HepG2 (cell line): Measurements from ENCODE around the gene CMIP. TPM values are rescaled to one million over a fixed set of nuclear protein-coding genes. Genes with fewer than 3 reads are reported as not detected.

Experiments used
- IRF1 ChIP-seq: sonication (generic); formaldehyde crosslinking; IDR thresholded peaks from 2 replicates; pipeline ENCODE4 v1.4.0; 2020; ENCODE audit warnings: low read depth, mild to moderate bottlenecking, missing genetic modification reagents
- JUN ChIP-seq: sonication (generic); formaldehyde crosslinking; IDR thresholded peaks from 2 replicates; pipeline ENCODE4 v1.4.0; 2020; ENCODE audit warnings: mild to moderate bottlenecking, missing genetic modification reagents
- KLF11 ChIP-seq: IDR thresholded peaks from 2 replicates; pipeline ENCODE4 v1.6.1; 2016; ENCODE audit warnings: missing compliant biosample characterization
- KLF13 ChIP-seq: sonication (generic); formaldehyde crosslinking; IDR thresholded peaks from 2 replicates; pipeline ENCODE4 v1.4.0; 2020; ENCODE audit warnings: mild to moderate bottlenecking, missing genetic modification reagents
- KLF15 ChIP-seq: sonication (generic); formaldehyde crosslinking; IDR thresholded peaks from 2 replicates; pipeline ENCODE4 v1.8.1; 2023; ENCODE audit warnings: borderline replicate concordance, mild to moderate bottlenecking, inconsistent platforms, missing genetic modification reagents, mixed read lengths
- MIER3 ChIP-seq: IDR thresholded peaks from 2 replicates; pipeline ENCODE4 v1.6.1; 2016; ENCODE audit warnings: missing compliant biosample characterization, borderline replicate concordance
- MTF1 ChIP-seq: sonication (generic); formaldehyde crosslinking; IDR thresholded peaks from 2 replicates; pipeline ENCODE4 v1.5.0; 2020; ENCODE audit warnings: missing genetic modification reagents
- MYC ChIP-seq: sonication (generic); formaldehyde crosslinking; IDR thresholded peaks from 2 replicates; pipeline ENCODE4 v1.9.0; 2021; ENCODE audit warnings: missing genetic modification reagents, borderline replicate concordance
- POLR2A ChIP-seq, 2 experiments: IDR thresholded peaks; 2 replicates each; pipeline ENCODE4 v1.6.1; 2011; ENCODE audit warnings: low read depth in 2 of 2, low read length in 2 of 2, mild to moderate bottlenecking in 1 of 2, moderate library complexity in 1 of 2; ENCODE audit not compliant: insufficient read depth in 1 of 2
- POLR2AphosphoS5 ChIP-seq: IDR thresholded peaks from 2 replicates; pipeline ENCODE4 v1.6.1; 2012; ENCODE audit warnings: low read depth, low read length
- POLR2G ChIP-seq: fragments of 200-400 bp; formaldehyde crosslinking; IDR thresholded peaks from 2 replicates; pipeline ENCODE4 v1.6.1; 2018; ENCODE audit warnings: mild to moderate bottlenecking, low read depth, low read length, moderate library complexity
- PRDM4 ChIP-seq: sonication (generic); formaldehyde crosslinking; IDR thresholded peaks from 2 replicates; pipeline ENCODE4 v1.9.0; 2021; ENCODE audit warnings: missing genetic modification reagents, borderline replicate concordance
- RXRA ChIP-seq: sonication (generic); formaldehyde crosslinking; IDR thresholded peaks from 2 replicates; pipeline ENCODE4 v1.5.1; 2020; ENCODE audit warnings: missing genetic modification reagents
- SCMH1 ChIP-seq: sonication (generic); formaldehyde crosslinking; IDR thresholded peaks from 2 replicates; pipeline ENCODE4 v1.9.0; 2021; ENCODE audit warnings: missing genetic modification reagents, mild to moderate bottlenecking, borderline replicate concordance
- THAP11 ChIP-seq: IDR thresholded peaks from 2 replicates; pipeline ENCODE4 v1.6.1; 2016; ENCODE audit warnings: missing biosample characterization, missing genetic modification reagents
- ZBTB20 ChIP-seq: sonication (generic); formaldehyde crosslinking; IDR thresholded peaks from 2 replicates; pipeline ENCODE4 v1.8.1; 2023; ENCODE audit warnings: missing genetic modification reagents, low read depth, mild to moderate bottlenecking, borderline replicate concordance
- ZFP82 ChIP-seq: sonication (generic); formaldehyde crosslinking; IDR thresholded peaks from 2 replicates; pipeline ENCODE4 v1.5.1; 2020; ENCODE audit warnings: mild to moderate bottlenecking, missing genetic modification reagents, borderline replicate concordance
- ZNF18 ChIP-seq: sonication (generic); formaldehyde crosslinking; IDR thresholded peaks from 2 replicates; pipeline ENCODE4 v1.8.0; 2022; ENCODE audit warnings: mild to moderate bottlenecking, missing genetic modification reagents; ENCODE audit not compliant: insufficient replicate concordance
- ZNF430 ChIP-seq: sonication (generic); formaldehyde crosslinking; IDR thresholded peaks from 2 replicates; pipeline ENCODE4 v1.9.0; 2021; ENCODE audit warnings: mild to moderate bottlenecking, missing genetic modification reagents
- ZNF629 ChIP-seq: sonication (generic); formaldehyde crosslinking; conservative IDR thresholded peaks from 2 replicates; pipeline ENCODE4 v1.5.0; 2020; ENCODE audit warnings: missing genetic modification reagents
- ZNF781 ChIP-seq: sonication (generic); formaldehyde crosslinking; IDR thresholded peaks from 2 replicates; pipeline ENCODE4 v1.5.1; 2020; ENCODE audit warnings: borderline replicate concordance, mild to moderate bottlenecking, missing genetic modification reagents; ENCODE audit errors: not compliant biosample characterization
- polyA plus RNA-seq, 8 experiments: library from polyadenylated mRNA; depleted of rRNA in 3 of 8; stranded (reverse) in 7 of 8; unstranded in 1 of 8; fragments of >200 nt; fragmentation: Illumina TruSeq in 4 of 8; extraction: Trizol in 4 of 8; gene quantifications; 2 replicates each; pipeline versions ENCODE4 v1.2.1 to v1.2.3, GENCODE V29; 2011 to 2016; ENCODE audit warnings: low read depth in 4 of 8, missing spikeins in 1 of 8, mixed read lengths in 1 of 8; ENCODE audit not compliant: insufficient read depth in 1 of 8
- total RNA-seq, 5 experiments: library from RNA; depleted of rRNA; stranded (reverse); fragments of >200 nt; fragmentation: Illumina TruSeq; extraction: Trizol; gene quantifications; 2 replicates each; pipeline ENCODE4 v1.2.3, GENCODE V29; 2016; ENCODE audit warnings: low read depth in 1 of 5
- TF ChIP-seq, protein P1 (sequence below): IDR thresholded peaks from 2 replicates; pipeline ENCODE4 v1.6.1; 2016; ENCODE audit warnings: missing compliant biosample characterization, missing genetic modification reagents, borderline replicate concordance

The CMIP gene
- total and polyA plus RNA-seq, 2 of the 13 experiments (the other 11 are each of a cell fraction or from before 2014, with no cell fraction given): 10.9 to 18.1 TPM

- TF ChIP-seq POLR2G (no peak), JUN (CRISPR knock-in tag) (peak; percentile 48; the same call in 1 of the 2 replicates), MIER3 (no peak), IRF1 (no peak), RXRA (CRISPR knock-in tag) (peak; percentile 56; the same call in 1 of the 2 replicates), POLR2A (IDR thresholded peaks at IDR 0.05; ENCODE audit: insufficient read depth in 1 of 2, low read depth in 2 of 2, low read length in 2 of 2) (0 out of 4 replicates have a peak, but pooled peaks of 1 of the 2 experiments have one; percentile 24), ZNF430 (CRISPR knock-in tag) (no peak), ZNF629 (CRISPR knock-in tag) (no peak), POLR2AphosphoS5 (no peak), KLF11 (no peak), ZBTB20 (CRISPR knock-in tag) (no peak), KLF13 (no peak), PRDM4 (CRISPR knock-in tag) (no peak), MTF1 (CRISPR knock-in tag) (no peak), THAP11 (CRISPR knock-in tag) (no peak), MYC (CRISPR knock-in tag) (no peak), ZNF18 (no peak), SCMH1 (CRISPR knock-in tag) (no peak), ZFP82 (CRISPR knock-in tag) (no peak), ZNF781 (no peak), KLF15 (no peak)
- TF ChIP-seq, protein P1, sequence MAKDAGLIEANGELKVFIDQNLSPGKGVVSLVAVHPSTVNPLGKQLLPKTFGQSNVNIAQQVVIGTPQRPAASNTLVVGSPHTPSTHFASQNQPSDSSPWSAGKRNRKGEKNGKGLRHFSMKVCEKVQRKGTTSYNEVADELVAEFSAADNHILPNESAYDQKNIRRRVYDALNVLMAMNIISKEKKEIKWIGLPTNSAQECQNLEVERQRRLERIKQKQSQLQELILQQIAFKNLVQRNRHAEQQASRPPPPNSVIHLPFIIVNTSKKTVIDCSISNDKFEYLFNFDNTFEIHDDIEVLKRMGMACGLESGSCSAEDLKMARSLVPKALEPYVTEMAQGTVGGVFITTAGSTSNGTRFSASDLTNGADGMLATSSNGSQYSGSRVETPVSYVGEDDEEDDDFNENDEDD (CRISPR knock-in tag): no peak
Measured at GRCh38 chr16:81465375-81465943, 20.9 kb downstream of the CMIP start (continued).
